Suprapubic skin (tissue), 4 donors: ENCODE data around the gene PSME3. TPM values are rescaled to one million over a fixed set of nuclear protein-coding genes. Genes with fewer than 3 reads are reported as not detected.
A peak's percentile ranks its signal among the peaks of the same experiment; 100 is the strongest.

ENCODE experiments used
- DNase-seq, 2 donors: peaks; one replicate each; pipeline ENCODE4 v3.0.0-alpha.2; 2019; ENCODE audit warnings: low spot score in 2 of 2
- H3K27ac ChIP-seq: fragments of 200-600 bp; sonication (generic); one replicate; pipeline ENCODE4 v1.5.1; 2019
- H3K27me3 ChIP-seq: fragments of 200-600 bp; sonication (generic); one replicate; pipeline ENCODE4 v1.5.1; 2019
- H3K36me3 ChIP-seq: fragments of 200-600 bp; sonication (generic); one replicate; pipeline ENCODE4 v1.5.1; 2019
- H3K4me1 ChIP-seq: fragments of 200-600 bp; sonication (generic); one replicate; pipeline ENCODE4 v1.5.1; 2019
- H3K4me3 ChIP-seq: fragments of 200-600 bp; sonication (generic); one replicate; pipeline ENCODE4 v1.5.1; 2019; ENCODE audit warnings: mild to moderate bottlenecking
- H3K9me3 ChIP-seq: fragments of 200-600 bp; sonication (generic); one replicate; pipeline ENCODE4 v1.5.1; 2019
- EP300 ChIP-seq: sonication (generic); formaldehyde crosslinking; IDR thresholded peaks from one replicate; pipeline ENCODE4 v1.6.1; 2017; ENCODE audit warnings: antibody characterized with exemption
- POLR2A ChIP-seq, 2 donors: fragments of 450-650 bp; IDR thresholded peaks; one replicate each; pipeline ENCODE4 v1.6.1; 2017; ENCODE audit warnings: antibody characterized with exemption in 2 of 2, mild to moderate bottlenecking in 2 of 2, moderate library complexity in 2 of 2
- POLR2AphosphoS5 ChIP-seq, 3 donors: sonication (generic); formaldehyde crosslinking; IDR thresholded peaks; one replicate each; pipeline ENCODE4 v1.6.1; 2017; ENCODE audit warnings: antibody characterized with exemption in 3 of 3
- WGBS: methylation state at CpG from one replicate; pipeline ENCODE4 v1.1.5; 2018; 5-methylcytosine and 5-hydroxymethylcytosine counted together
- total RNA-seq, 4 donors: library from RNA; depleted of rRNA; stranded (reverse); fragments of >200 nt; gene quantifications; one replicate each; pipeline ENCODE4 v1.1.0, GENCODE V29; 2016
- TF ChIP-seq, protein P1 (sequence below), 2 donors: fragments of 200-600 bp in 1 of 2; fragments of 450-650 bp in 1 of 2; sonication (generic) in 1 of 2; IDR thresholded peaks; one replicate each; pipeline ENCODE4 v1.5.1; 2016 to 2019; ENCODE audit warnings: antibody characterized with exemption in 2 of 2, mild to moderate bottlenecking in 1 of 2, moderate library complexity in 1 of 2

PSME3 gene
- total RNA-seq, 4 donors from 2014 or later: 47.0 to 106 (median 82.8) TPM

DNA sequence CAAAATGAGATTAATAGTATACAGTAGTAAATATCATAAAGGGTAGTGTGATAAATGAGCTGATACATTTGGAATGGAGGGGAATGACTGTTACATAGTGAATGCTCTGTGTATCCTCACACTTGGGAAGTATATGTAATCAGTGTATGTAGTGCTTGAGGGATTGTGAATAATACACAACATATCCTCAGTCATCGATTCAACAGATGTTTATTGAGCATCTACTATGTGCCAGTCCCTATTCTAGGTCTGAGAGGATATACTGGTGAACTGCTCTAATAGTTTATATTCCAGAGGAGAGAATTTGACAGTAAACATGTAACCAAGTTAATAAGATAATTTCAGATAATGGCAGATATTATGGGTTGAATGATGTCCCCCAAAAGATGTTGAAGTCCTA lies 5.7 kb upstream of the PSME3 start:
- 89% methylated on average over 1 of the region's 1 CpG for WGBS
- no peak overlapping the region for H3K4me3 ChIP-seq
- H3K36me3 ChIP-seq: no peaks in the 10 kb centered on the region
- no peak for DNase-seq
- no peaks in the 10 kb centered on the region for H3K27me3 ChIP-seq
- peaks cover 22% of the 10 kb centered on the region for H3K4me1 ChIP-seq
- no peak for TF ChIP-seq POLR2A (IDR thresholded peaks at IDR 0.05)
- no peak for TF ChIP-seq EP300
- TF ChIP-seq POLR2AphosphoS5 (IDR thresholded peaks at IDR 0.05): no peak
- TF ChIP-seq, protein P1, sequence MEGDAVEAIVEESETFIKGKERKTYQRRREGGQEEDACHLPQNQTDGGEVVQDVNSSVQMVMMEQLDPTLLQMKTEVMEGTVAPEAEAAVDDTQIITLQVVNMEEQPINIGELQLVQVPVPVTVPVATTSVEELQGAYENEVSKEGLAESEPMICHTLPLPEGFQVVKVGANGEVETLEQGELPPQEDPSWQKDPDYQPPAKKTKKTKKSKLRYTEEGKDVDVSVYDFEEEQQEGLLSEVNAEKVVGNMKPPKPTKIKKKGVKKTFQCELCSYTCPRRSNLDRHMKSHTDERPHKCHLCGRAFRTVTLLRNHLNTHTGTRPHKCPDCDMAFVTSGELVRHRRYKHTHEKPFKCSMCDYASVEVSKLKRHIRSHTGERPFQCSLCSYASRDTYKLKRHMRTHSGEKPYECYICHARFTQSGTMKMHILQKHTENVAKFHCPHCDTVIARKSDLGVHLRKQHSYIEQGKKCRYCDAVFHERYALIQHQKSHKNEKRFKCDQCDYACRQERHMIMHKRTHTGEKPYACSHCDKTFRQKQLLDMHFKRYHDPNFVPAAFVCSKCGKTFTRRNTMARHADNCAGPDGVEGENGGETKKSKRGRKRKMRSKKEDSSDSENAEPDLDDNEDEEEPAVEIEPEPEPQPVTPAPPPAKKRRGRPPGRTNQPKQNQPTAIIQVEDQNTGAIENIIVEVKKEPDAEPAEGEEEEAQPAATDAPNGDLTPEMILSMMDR (IDR thresholded peaks at IDR 0.05): no peak
- no peak overlapping the region for H3K27ac ChIP-seq
- no peaks in the 10 kb centered on the region for H3K9me3 ChIP-seq

DNA sequence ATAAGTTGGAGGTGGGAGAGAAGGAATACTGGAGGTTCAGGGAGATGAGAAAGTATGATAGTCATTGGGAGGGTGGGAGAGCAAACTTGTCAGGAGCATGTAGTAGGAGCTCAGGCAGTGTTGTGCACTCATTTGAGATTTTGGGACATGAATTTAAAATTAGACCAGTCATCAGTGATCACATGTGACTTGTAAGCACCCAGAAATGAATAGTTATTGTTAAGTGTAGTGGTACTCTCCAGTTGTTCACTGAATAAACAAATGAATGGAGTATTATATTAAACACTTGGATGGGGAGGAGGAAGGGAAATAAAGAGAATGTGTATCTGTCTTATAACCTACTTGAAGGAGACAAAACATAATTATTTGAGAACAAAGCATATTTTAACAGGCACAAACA lies 2.2 kb upstream of the PSME3 start:
- TF ChIP-seq, protein P1 (IDR thresholded peaks at IDR 0.05): no peak
- TF ChIP-seq POLR2A (IDR thresholded peaks at IDR 0.05) (no peak), POLR2AphosphoS5 (IDR thresholded peaks at IDR 0.05) (no peak), EP300 (no peak)
- Histone ChIP-seq H3K4me3 (no peak overlapping the region), H3K27ac (no peak overlapping the region), H3K9me3 (no peaks in the 10 kb centered on the region), H3K36me3 (peaks cover 8% of the 10 kb centered on the region), H3K27me3 (no peaks in the 10 kb centered on the region), H3K4me1 (peaks cover 29% of the 10 kb centered on the region)
- DNase-seq: no peak

DNA sequence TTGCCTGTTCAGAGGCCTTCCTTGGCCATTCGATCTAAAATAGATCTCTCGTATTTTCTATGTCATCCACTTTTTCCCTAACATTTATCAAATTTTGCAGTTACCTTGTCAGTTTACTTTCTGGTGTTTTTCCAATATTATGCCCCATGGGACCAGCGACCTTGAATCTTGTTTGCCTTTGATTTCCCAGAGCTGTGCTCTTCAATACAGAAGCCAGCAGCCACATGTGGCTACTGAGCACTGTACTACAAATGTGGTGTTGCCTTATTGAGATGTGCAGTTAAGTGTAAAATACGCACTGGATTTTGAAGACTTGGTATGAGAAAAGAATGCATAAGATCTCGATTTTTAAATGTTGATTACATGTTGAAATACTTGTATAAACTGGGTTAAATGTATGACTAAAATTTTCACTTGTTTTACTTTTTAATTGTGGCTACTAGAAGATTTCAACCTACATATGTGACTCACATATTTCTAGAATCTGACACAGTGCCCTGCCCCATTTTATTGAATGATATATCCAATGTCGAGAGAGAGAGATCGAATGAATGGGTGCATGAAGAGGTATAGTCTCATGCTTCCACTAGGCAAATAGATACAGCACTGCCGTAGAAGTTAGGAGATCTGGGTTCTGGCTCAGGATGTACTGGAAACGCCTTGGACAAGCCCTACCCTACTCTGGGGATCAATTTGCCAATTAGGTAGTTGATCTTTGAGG lies 824 bp upstream of the PSME3 start:
- Histone ChIP-seq H3K27me3 (no peaks in the 10 kb centered on the region), H3K4me3 (peak overlapping the region; percentile 98), H3K36me3 (peaks cover 22% of the 10 kb centered on the region), H3K4me1 (peaks cover 29% of the 10 kb centered on the region), H3K27ac (peak overlapping the region; percentile 87), H3K9me3 (no peaks in the 10 kb centered on the region)
- WGBS: 49% methylated on average over 9 of the region's 9 CpGs
- no peak for DNase-seq
- TF ChIP-seq POLR2A (IDR thresholded peaks at IDR 0.05) (no peak), EP300 (no peak), POLR2AphosphoS5 (IDR thresholded peaks at IDR 0.05) (no peak)
- TF ChIP-seq, protein P1 (IDR thresholded peaks at IDR 0.05): no peak

DNA sequence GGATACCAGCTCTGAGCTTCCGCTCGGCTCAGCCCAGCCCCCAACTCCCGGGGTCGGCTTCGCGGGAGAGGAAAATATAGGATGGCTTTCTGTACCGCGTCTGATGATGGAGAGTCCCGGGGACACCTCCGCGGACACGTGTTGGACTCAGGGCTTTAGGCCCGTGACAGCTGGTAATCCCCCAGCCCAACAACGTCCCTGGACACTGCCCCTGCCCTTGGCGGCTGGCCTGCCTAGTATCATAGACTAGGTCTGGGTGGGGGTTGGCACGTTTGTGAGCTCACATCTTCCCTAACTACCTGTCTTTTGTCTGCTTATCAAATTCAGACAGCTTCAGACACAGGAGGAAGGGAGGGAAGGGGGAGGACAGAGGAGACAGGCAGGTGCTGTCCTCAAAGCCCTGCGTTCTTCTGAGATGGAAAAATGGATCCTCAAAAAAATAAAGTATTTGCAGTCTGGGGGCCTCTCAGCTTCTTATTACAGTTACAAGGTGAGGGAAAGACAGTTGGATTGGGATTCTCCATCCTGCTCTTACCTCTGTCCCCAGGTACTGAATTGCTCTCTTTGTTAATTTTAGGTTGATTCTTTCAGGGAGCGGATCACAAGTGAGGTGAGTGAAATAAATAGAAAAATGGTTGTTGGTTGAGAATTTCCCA lies 698 bp downstream of the PSME3 start:
- H3K27me3 ChIP-seq: no peaks in the 10 kb centered on the region
- TF ChIP-seq, protein P1 (IDR thresholded peaks at IDR 0.05): no peak
- no peak for TF ChIP-seq POLR2AphosphoS5 (IDR thresholded peaks at IDR 0.05)
- no peak for TF ChIP-seq POLR2A (IDR thresholded peaks at IDR 0.05)
- no peak for TF ChIP-seq EP300
- H3K36me3 ChIP-seq: peaks cover 37% of the 10 kb centered on the region
- peak overlapping the region; percentile 87 for H3K27ac ChIP-seq
- no peak for DNase-seq
- no peaks in the 10 kb centered on the region for H3K9me3 ChIP-seq
- H3K4me1 ChIP-seq: peaks cover 29% of the 10 kb centered on the region
- peak overlapping the region; percentile 98 for H3K4me3 ChIP-seq
- WGBS: 20% methylated on average over 5 of the region's 18 CpGs

DNA sequence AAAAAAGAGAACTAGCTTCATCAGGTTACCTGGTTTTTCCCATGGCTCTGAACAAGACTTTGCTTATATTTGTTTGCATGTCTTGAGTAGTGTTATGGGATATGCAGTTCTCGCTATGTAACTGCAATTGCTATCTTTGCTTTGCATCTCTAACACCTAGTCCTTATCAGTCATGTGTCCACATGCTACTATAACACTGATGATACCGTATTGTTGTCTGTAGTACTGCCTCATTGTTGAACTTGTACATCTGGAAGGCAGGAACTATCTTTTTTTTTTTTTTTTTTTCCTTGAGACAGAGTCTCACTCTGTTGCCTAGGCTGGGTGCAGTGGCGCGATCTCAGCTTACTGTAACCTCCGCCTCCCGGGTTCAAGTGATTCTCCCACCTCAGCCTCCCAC lies 2.5 kb downstream of the PSME3 start:
- peaks cover 55% of the 10 kb centered on the region for H3K36me3 ChIP-seq
- no peaks in the 10 kb centered on the region for H3K9me3 ChIP-seq
- WGBS: 95% methylated on average over 6 of the region's 6 CpGs
- no peak overlapping the region for H3K4me3 ChIP-seq
- H3K4me1 ChIP-seq: peaks cover 29% of the 10 kb centered on the region
- TF ChIP-seq POLR2AphosphoS5 (IDR thresholded peaks at IDR 0.05) (no peak), EP300 (no peak), POLR2A (IDR thresholded peaks at IDR 0.05) (no peak)
- TF ChIP-seq, protein P1 (IDR thresholded peaks at IDR 0.05): no peak
- H3K27ac ChIP-seq: no peak overlapping the region
- no peaks in the 10 kb centered on the region for H3K27me3 ChIP-seq
- DNase-seq: no peak
